Natural killer cell (primary cell): ENCODE measurements around the gene MRI1. TPM values are rescaled to one million over a fixed set of nuclear protein-coding genes. Genes with fewer than 3 reads are reported as not detected.

Source experiments
- ATAC-seq, 3 donors: fragments of 150-1000 bp in 2 of 3; fragments of 200-7000 bp in 1 of 3; cut with Tn5 transposase; 1 replicate in 1 of 3; 2 replicates in 2 of 3; pipeline ENCODE4 v1.10.0; 2021; ENCODE audit warnings: mild to moderate bottlenecking in 2 of 3, moderate library complexity in 2 of 3
- DNase-seq, 2 donors: peaks; one replicate each; pipeline versions ENCODE4 v3.0.0 to v3.0.0-alpha.2; 2013 to 2021; ENCODE audit warnings: mixed read lengths in 1 of 2
- H3K27ac ChIP-seq: one replicate; pipeline ENCODE4 v1.5.1; 2013; ENCODE audit warnings: mild to moderate bottlenecking, low read length
- H3K27me3 ChIP-seq: one replicate; pipeline ENCODE4 v1.6.1; 2013; ENCODE audit warnings: low read length; ENCODE audit not compliant: control insufficient read depth, insufficient read depth
- H3K36me3 ChIP-seq: one replicate; pipeline ENCODE4 v1.6.1; 2013; ENCODE audit warnings: low read length; ENCODE audit not compliant: control insufficient read depth, insufficient read depth
- H3K4me1 ChIP-seq: one replicate; pipeline ENCODE4 v1.6.1; 2013; ENCODE audit warnings: low read length; ENCODE audit not compliant: control insufficient read depth, insufficient read depth
- H3K4me3 ChIP-seq: one replicate; pipeline ENCODE4 v1.5.1; 2013; ENCODE audit warnings: low read length
- H3K9me3 ChIP-seq: one replicate; pipeline ENCODE4 v1.6.1; 2013; ENCODE audit warnings: low read length; ENCODE audit not compliant: control insufficient read depth, insufficient read depth
- H3K27ac Mint-ChIP-seq, 2 donors: one replicate each; pipeline ENCODE4 v1.8.0; 2022; ENCODE audit warnings: mild to moderate bottlenecking in 2 of 2, mixed read lengths in 2 of 2, moderate library complexity in 1 of 2
- H3K27me3 Mint-ChIP-seq, 2 donors: one replicate each; pipeline ENCODE4 v1.8.0; 2022; ENCODE audit warnings: low read depth in 2 of 2, mixed read lengths in 2 of 2
- H3K36me3 Mint-ChIP-seq: one replicate; pipeline ENCODE4 v1.8.0; 2022; ENCODE audit warnings: mixed read lengths
- H3K4me1 Mint-ChIP-seq, 2 donors: one replicate each; pipeline ENCODE4 v1.8.0; 2022; ENCODE audit warnings: mixed read lengths in 2 of 2
- H3K4me3 Mint-ChIP-seq: one replicate; pipeline ENCODE4 v1.8.0; 2022; ENCODE audit warnings: mild to moderate bottlenecking, moderate library complexity, mixed read lengths
- H3K9me3 Mint-ChIP-seq, 2 donors: one replicate each; pipeline ENCODE4 v1.8.0; 2022; ENCODE audit warnings: mixed read lengths in 2 of 2
- CTCF ChIP-seq: fragments of 200-600 bp; IDR thresholded peaks from one replicate; pipeline ENCODE4 v1.8.0; 2022; ENCODE audit warnings: antibody characterized with exemption
- WGBS: methylation state at CpG from one replicate; pipeline ENCODE4 v1.1.7; 2013; ENCODE audit warnings: missing lambda C conversion rate; ENCODE audit not compliant: insufficient coverage; 5-methylcytosine and 5-hydroxymethylcytosine counted together
- intact Hi-C: fragments of 100-400 bp; cut with micrococcal nuclease; formaldehyde crosslinking; loops from one replicate; pipeline ENCODE4 v1.14.2; 2022
- total RNA-seq, 4 donors: library from RNA; stranded (reverse); fragments of 120-200 nt in 1 of 4; gene quantifications; one replicate each; pipeline versions ENCODE4 v1.2.3 to v1.2.4, GENCODE V29; 2013 to 2022

Gene MRI1
- 10 to 100 TPM; 25.7 to 35.4 (median 26.7) TPM for total RNA-seq
- total RNA-seq (2013) = 26.2 TPM

- Histone ChIP-seq H3K4me1 (peaks cover 16% of the 10 kb centered on the region), H3K9me3 (no peaks in the 10 kb centered on the region), H3K27me3 (no peaks in the 10 kb centered on the region), H3K4me3 (peak within 1 kb of the TSS; percentile 60), H3K36me3 (peaks cover 22% of the 10 kb centered on the region), H3K27ac (peak within 1 kb of the TSS; percentile 17)
- 16% methylated on average over 66 of the region's 67 CpGs for WGBS
- intact Hi-C loops = no loop called here
- Mint-ChIP-seq H3K36me3 (no peaks in the 10 kb centered on the region), H3K9me3 (no peaks in the 10 kb centered on the region), H3K4me1 (peaks cover 10 to 15% of the 10 kb centered on the region in 2 donors), H3K27me3 (no peaks in the 10 kb centered on the region), H3K4me3 (peak within 1 kb of the TSS; percentile 78), H3K27ac (peak within 1 kb of the TSS; percentile 56 to 71)
- ATAC-seq (peak; percentile 79 to 83 (median 80)), DNase-seq (peak; percentile 53 to 79)
- no peak for TF ChIP-seq CTCF
These were observed at the start of gene MRI1 for GRCh38 chr19:13764101-13764807. MRI1 (plus strand) TSS chr19:13764522; CDS start chr19:13764589, 67 bp downstream.

GRCh38 chr19:13717194-13717643 lies 47.1 kb upstream of the MRI1 start:
- ATAC-seq (no peak), DNase-seq (no peak)
- intact Hi-C loops = no loop called here
- Mint-ChIP-seq H3K27ac (no peak overlapping the region), H3K9me3 (no peaks in the 10 kb centered on the region), H3K27me3 (peaks cover 12% of the 10 kb centered on the region in 2 donors), H3K4me3 (no peak overlapping the region), H3K36me3 (no peaks in the 10 kb centered on the region), H3K4me1 (no peaks in the 10 kb centered on the region)
- Histone ChIP-seq H3K4me3 (no peak overlapping the region), H3K9me3 (no peaks in the 10 kb centered on the region), H3K27me3 (no peaks in the 10 kb centered on the region), H3K27ac (no peak overlapping the region), H3K4me1 (no peaks in the 10 kb centered on the region), H3K36me3 (no peaks in the 10 kb centered on the region)
- WGBS = 19% methylated on average over 8 of the region's 8 CpGs
- TF ChIP-seq CTCF = no peak

GRCh38 chr19:13718733-13719132 lies 45.6 kb upstream of the MRI1 start:
- TF ChIP-seq CTCF = no peak
- no peaks in the 10 kb centered on the region for H3K36me3 ChIP-seq
- Mint-ChIP-seq H3K36me3 (no peaks in the 10 kb centered on the region), H3K4me1 (no peaks in the 10 kb centered on the region), H3K27ac (no peak overlapping the region), H3K27me3 (peaks cover 8 to 12% of the 10 kb centered on the region in 2 donors), H3K9me3 (no peaks in the 10 kb centered on the region), H3K4me3 (no peak overlapping the region)
- no peak overlapping the region for H3K27ac ChIP-seq
- no peak for ATAC-seq
- no peak overlapping the region for H3K4me3 ChIP-seq
- intact Hi-C loops = no loop called here
- 65% methylated on average over 9 of the region's 9 CpGs for WGBS
- H3K9me3 ChIP-seq = no peaks in the 10 kb centered on the region
- DNase-seq = no peak
- H3K27me3 ChIP-seq = no peaks in the 10 kb centered on the region
- no peaks in the 10 kb centered on the region for H3K4me1 ChIP-seq

- intact Hi-C loops = no loop called here
- Histone ChIP-seq H3K4me3 (no peak overlapping the region), H3K27ac (no peak overlapping the region), H3K9me3 (no peaks in the 10 kb centered on the region), H3K36me3 (no peaks in the 10 kb centered on the region), H3K27me3 (no peaks in the 10 kb centered on the region), H3K4me1 (no peaks in the 10 kb centered on the region)
- Mint-ChIP-seq H3K9me3 (no peaks in the 10 kb centered on the region), H3K4me1 (no peaks in the 10 kb centered on the region), H3K27me3 (peaks cover 12% of the 10 kb centered on the region in 2 donors), H3K36me3 (no peaks in the 10 kb centered on the region), H3K4me3 (no peak overlapping the region), H3K27ac (no peak overlapping the region)
- TF ChIP-seq CTCF = no peak
- 98% methylated on average over 5 of the region's 6 CpGs for WGBS
- DNase-seq (no peak), ATAC-seq (no peak)
These were observed 42.2 kb upstream of the MRI1 start for GRCh38 chr19:13722146-13722545.
